Stimulated activated CD4-positive, alpha-beta T cell treated with anti-CD3 and anti-CD28 coated beads, Interleukin-12 subunit alpha, Interleukin-12 subunit beta, amount 100 ng/mL, for 24 hours (primary cell): ENCODE data around the gene GIMAP8.

ENCODE experiments used
- DNase-seq, 2 experiments: peaks; one replicate each; pipeline ENCODE4 v3.0.0-alpha.2; 2020; ENCODE audit warnings: low read depth in 2 of 2

Gene GIMAP8

DNA sequence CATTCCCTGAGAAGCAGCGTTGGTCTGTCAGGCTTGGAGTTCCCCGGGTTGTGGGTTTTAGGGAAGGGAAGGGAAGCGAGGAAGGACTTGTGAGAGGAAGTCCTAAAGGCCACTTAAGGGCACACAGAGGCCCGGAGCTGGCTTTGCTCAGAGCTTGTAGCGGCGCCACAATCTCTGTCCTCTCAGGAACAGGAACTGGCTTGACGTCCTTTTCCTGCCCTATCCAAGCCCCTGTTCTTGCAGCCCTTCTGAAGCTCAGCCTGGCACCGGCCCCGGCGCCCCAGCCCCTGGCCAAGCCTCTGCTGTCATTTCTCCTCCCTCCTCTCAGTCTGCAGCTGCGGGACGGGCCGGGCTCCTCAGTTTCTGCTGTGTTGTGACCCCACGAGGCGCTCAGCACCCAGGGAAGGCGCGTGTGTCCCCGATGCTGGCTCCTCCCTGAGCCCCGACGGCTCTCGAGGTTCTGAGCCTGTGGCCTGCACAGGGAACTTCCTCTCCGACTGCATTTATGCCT is at the start of gene GIMAP8:
Gene GIMAP8, plus strand, starts transcription at position 140 of the 511 bp plus-strand sequence. CDS start 16,069 bp downstream, outside the sequence.
- DNase-seq: peak in 1 of 2 experiments; percentile 43

GRCh38 chr7:150400788-150401423 is 49.5 kb upstream of the GIMAP8 start:
- DNase-seq: no peak

- DNase-seq: no peak
Measured at GRCh38 chr7:150401424-150401790, 49.0 kb upstream of the GIMAP8 start.

DNA sequence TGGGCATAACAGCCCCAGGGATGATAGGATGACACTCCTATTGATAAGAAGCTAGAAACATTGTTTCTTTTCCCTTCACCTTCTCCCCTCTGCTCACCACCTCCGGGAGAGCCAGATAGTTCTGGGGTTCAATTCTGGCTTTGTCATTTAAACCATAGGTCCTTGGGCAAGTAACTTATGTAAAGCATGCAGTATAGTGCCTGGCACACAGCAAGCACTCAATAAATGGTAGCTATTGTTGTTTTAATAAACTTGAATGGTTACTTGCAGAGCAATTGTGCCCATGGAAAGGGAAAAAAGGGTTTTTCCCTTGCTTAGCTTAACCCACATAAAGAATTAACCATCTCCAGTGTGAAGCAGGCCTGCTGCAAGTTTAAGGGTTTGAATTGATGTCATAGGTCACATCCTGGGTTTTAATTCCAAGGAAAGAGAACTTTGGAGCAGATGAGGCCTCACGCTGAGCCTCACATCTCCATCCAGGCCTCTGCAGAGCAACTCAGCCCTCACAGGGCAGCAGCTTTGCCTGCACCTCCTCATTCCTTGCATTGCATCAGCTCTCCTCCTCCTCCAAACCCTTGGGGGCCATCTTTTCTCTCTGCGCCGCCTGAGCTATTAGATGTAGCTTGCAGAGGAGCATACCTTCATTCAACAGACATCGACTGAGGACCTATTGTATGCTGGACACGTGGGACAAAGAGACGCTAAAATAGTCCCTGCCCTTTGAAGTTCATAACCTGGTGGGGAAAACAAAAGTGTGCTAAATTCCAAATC is 48.4 kb upstream of the GIMAP8 start:
- no peak for DNase-seq

DNA sequence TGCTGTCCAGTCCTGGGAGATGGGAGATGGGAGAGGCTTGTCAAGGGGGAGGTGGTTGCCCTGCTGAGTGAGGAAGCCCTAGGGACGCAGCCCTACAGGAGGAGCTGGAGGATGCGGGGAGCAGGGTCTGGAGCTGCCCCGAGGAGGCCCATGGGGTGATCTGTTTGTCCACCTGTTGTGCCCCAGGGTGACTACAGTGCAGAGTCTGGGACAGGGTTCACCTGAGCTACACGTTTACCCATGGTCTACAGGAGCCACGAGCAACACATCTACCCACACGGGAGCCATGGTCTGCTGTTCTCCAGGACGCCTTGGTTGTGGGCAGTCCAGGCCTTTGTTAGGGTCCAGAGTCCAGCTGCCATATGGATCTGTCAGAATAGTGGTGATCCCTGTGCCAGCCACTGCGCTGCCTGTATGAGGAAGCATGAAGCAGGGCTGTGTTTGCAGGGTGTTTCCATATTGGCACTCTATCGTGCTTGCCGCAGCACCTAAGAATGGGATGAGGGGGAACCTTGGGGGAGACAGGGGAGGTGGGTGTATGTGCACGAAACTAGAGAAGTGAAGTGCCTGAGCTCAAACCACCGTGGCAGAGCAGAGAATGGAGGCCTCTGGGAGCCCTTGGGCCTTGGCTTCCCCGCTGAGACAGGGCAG is 47.6 kb upstream of the GIMAP8 start:
- DNase-seq: no peak

GRCh38 chr7:150403376-150404171 is 46.9 kb upstream of the GIMAP8 start:
- DNase-seq: no peak

GRCh38 chr7:150404172-150404804 is 46.1 kb upstream of the GIMAP8 start:
- DNase-seq: no peak

- peak; percentile 60 to 65 for DNase-seq
Measured at GRCh38 chr7:150404805-150405583, 45.4 kb upstream of the GIMAP8 start.

GRCh38 chr7:150405584-150406311 is 44.7 kb upstream of the GIMAP8 start:
- peak in 1 of 2 experiments; percentile 30 for DNase-seq

GRCh38 chr7:150406312-150406566 is 44.2 kb upstream of the GIMAP8 start:
- DNase-seq: no peak

DNA sequence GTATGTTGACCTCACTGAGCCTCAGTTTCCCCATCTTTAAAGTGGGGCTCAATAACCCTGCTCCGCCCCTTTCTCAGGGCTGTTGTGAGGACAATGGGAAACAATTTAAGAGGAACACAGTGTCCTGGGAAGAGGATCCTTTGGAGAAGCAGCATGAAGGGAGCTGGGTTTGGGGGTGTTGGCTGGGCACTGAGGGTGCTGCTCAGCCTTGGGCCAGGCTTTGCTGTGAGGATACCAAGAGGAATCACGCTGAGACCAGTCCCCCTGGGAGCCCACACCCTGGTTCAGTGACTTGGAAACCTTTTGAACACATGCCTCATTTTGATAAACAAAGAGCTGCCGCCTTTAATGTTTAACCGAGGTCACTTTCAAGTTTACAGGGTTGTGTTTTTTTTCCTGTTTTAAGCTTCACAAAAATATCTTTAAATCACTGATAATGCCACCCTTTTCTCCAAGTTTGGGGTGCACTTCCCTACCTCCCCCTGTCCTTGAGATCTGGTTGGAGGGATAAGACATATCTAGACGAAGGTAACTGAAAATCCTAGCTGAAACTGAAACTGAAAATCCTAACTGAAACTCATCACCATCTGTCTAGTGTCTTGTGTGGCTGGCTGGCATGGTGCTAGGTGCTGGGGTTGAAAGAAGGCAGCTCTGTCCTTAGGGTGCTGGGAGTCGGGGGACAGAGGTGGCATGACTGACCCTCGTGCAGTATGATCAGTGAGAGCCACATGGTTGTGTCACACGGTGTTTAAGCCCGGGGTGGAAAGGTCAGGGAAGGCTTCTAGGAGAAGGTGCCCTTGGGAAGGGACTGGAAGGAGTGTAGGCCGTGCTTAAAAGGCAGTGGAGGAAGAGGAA is 43.6 kb upstream of the GIMAP8 start:
- DNase-seq: no peak

GRCh38 chr7:150407588-150408392 is 42.6 kb upstream of the GIMAP8 start:
- DNase-seq: no peak

GRCh38 chr7:150408393-150409299 is 41.8 kb upstream of the GIMAP8 start:
- no peak for DNase-seq

DNA sequence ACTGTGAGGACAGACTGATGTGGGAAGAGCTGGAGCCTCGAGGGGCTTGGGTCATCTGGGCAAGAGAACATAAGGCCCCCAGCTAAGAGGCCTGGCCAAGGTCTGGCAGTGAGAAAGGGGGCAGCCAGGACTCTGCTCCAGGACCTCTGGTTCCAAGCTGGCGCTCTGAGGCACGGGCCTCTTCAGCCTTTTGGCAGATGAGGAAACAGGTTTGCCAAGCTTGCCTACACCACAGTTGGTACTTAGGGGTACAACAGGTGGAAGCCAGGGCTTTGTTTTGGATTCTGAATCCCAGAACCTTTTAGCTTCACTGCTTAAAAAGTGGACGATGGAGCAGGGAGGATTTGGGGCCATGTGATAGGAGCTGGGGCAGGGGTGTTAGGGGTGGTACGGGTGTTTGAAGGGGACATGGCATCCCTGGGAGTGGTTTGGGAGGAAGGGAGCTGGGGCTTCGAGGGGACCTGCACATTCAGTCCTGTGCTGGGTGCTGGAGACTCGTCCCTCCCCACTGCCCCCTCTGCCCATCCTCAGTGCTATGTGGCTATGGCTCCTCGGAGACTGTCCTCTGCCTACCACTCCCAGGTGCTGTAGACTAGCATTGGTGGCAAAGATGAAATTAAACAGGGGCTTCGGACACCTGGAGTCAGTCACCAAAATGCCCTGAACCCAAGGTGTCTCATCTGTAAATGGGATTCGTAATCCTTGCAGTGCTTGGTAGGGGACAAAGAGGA is 41.0 kb upstream of the GIMAP8 start:
- DNase-seq: no peak

- DNase-seq: no peak
Measured at GRCh38 chr7:150410131-150410530, 40.3 kb upstream of the GIMAP8 start.

DNA sequence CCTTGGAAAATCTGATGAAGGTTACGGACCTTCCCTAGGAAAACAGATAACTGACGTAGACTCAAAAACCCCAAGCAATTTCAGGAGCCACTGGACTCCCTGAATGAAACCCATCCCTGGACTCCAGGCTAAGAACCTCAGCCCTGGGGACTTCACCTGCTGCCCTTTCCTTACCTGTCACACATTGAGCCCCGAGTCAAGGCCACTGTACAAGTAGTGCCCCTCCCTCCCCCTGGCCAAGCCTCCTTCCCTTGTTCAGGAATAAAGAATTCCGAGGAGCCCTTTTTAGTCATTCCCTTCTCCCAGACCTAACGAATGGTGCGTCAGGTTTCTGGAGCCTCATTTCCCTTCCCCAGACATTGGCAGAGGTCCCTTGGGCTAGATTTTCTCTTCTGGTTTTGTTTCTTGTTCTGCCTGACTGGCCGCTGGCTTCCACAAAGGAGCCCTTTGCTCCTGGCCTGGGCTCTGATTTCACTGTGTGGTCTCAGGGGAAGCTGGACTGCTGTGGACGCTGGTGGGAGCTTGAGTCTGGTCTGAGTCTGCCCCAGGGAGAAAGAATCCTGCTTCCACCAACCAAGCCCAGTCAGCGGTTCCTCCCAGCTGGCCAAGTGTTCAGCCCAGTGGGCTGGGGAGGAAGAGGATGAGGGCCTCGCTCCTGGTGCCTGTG is 39.6 kb upstream of the GIMAP8 start:
- DNase-seq: no peak
